ENCODE data around the gene PDGFRB. TPM values are rescaled to one million over a fixed set of nuclear protein-coding genes. Genes with fewer than 3 reads are reported as not detected.
A peak's percentile ranks its signal among the peaks of the same experiment; 100 is the strongest.

PDGFRB gene
- total RNA-seq, 5 donors from 2014 or later (not counting 1 experiment from before 2014, with no cell fraction given) = 0.32 to 3.6 (median 1.6) TPM

GRCh38 chr5:150073086-150073625 lies 82.5 kb downstream of the PDGFRB start:
- no peaks in the 10 kb centered on the region for H3K9me3 Mint-ChIP-seq
- Histone ChIP-seq H3K36me3 (ENCODE audit: control insufficient read depth in 2 of 2, extremely low read depth in 1 of 2, insufficient read depth in 1 of 2, low read length in 1 of 2) (no peaks in the 10 kb centered on the region), H3K4me1 (ENCODE audit: control insufficient read depth in 1 of 2, extremely low read depth in 1 of 2, insufficient read depth in 2 of 2, low read length in 2 of 2) (no peaks in the 10 kb centered on the region), H3K9me3 (no peaks in the 10 kb centered on the region), H3K4me3 (ENCODE audit: control insufficient read depth in 1 of 2, extremely low read depth in 1 of 2, low read length in 1 of 2) (no peak overlapping the region), H3K27me3 (replicated peaks in 1 of 2; ENCODE audit: control insufficient read depth in 2 of 2, extremely low read depth in 1 of 2, insufficient read depth in 2 of 2, low read length in 1 of 2) (peaks cover 0 to 16% of the 10 kb centered on the region in 2 experiments), H3K27ac (ENCODE audit: low read length) (no peak overlapping the region)
- 90% methylated on average over 5 of the region's 5 CpGs for WGBS (ENCODE audit: insufficient coverage)
- H3K27ac Mint-ChIP-seq = no peak overlapping the region
- ChIA-PET POLR2A (no interaction called here), CTCF (interaction anchor here in 1 of 2 donors (0.6 kb wide), 1 partner anchor 22 kb away, joined by 3 read pairs; no protein-coding TSS in a partner anchor)
- DNase-seq = peak in 1 of 35 experiments; percentile 3
- H3K4me1 Mint-ChIP-seq = no peaks in the 10 kb centered on the region
- no peak for ATAC-seq (replicated peaks in 1 of 4)
- H3K4me3 Mint-ChIP-seq = no peak overlapping the region
- H3K36me3 Mint-ChIP-seq = no peaks in the 10 kb centered on the region
- no peaks in the 10 kb centered on the region for H3K27me3 Mint-ChIP-seq

- H3K27ac Mint-ChIP-seq = no peak overlapping the region
- POLR2A ChIA-PET = no interaction called here
- Histone ChIP-seq H3K27ac (ENCODE audit: low read length) (no peak overlapping the region), H3K36me3 (ENCODE audit: control insufficient read depth in 2 of 2, extremely low read depth in 1 of 2, insufficient read depth in 1 of 2, low read length in 1 of 2) (no peaks in the 10 kb centered on the region), H3K4me1 (ENCODE audit: control insufficient read depth in 1 of 2, extremely low read depth in 1 of 2, insufficient read depth in 2 of 2, low read length in 2 of 2) (peaks cover 0 to 5% of the 10 kb centered on the region in 2 experiments), H3K27me3 (replicated peaks in 1 of 2; ENCODE audit: control insufficient read depth in 2 of 2, extremely low read depth in 1 of 2, insufficient read depth in 2 of 2, low read length in 1 of 2) (peaks cover 0 to 13% of the 10 kb centered on the region in 2 experiments), H3K9me3 (no peaks in the 10 kb centered on the region), H3K4me3 (ENCODE audit: control insufficient read depth in 1 of 2, extremely low read depth in 1 of 2, low read length in 1 of 2) (no peak overlapping the region)
- DNase-seq = no peak
- peaks cover 3 to 6% (median 4%) of the 10 kb centered on the region in 3 donors for H3K4me1 Mint-ChIP-seq
- no CpG with 5 or more reads among the region's 3 CpGs for WGBS (ENCODE audit: insufficient coverage)
- H3K36me3 Mint-ChIP-seq = no peaks in the 10 kb centered on the region
- ATAC-seq (replicated peaks in 1 of 4) = no peak
- no peaks in the 10 kb centered on the region for H3K27me3 Mint-ChIP-seq
- CTCF ChIA-PET = no interaction called here
- H3K9me3 Mint-ChIP-seq = no peaks in the 10 kb centered on the region
- no peak overlapping the region for H3K4me3 Mint-ChIP-seq
Observed at GRCh38 chr5:150070821-150071220, 84.8 kb downstream of the PDGFRB start.

- DNase-seq (no peak), ATAC-seq (replicated peaks in 1 of 4) (peak in 1 of 4 experiments; percentile 13)
- no peaks in the 10 kb centered on the region for H3K9me3 ChIP-seq
- Mint-ChIP-seq H3K27me3 (no peaks in the 10 kb centered on the region), H3K27ac (no peak overlapping the region), H3K9me3 (no peaks in the 10 kb centered on the region), H3K4me1 (peaks cover 3 to 6% (median 4%) of the 10 kb centered on the region in 3 donors), H3K36me3 (no peaks in the 10 kb centered on the region), H3K4me3 (no peak overlapping the region)
- ChIA-PET CTCF (interaction anchor here in 1 of 2 donors (0.5 kb wide), 1 partner anchor 59 kb away, joined by 3 read pairs; no protein-coding TSS in a partner anchor), POLR2A (no interaction called here)
- 95% methylated on average over 16 of the region's 25 CpGs for WGBS (ENCODE audit: insufficient coverage)
- no peaks in the 10 kb centered on the region for H3K36me3 ChIP-seq (ENCODE audit: control insufficient read depth in 2 of 2, extremely low read depth in 1 of 2, insufficient read depth in 1 of 2, low read length in 1 of 2)
- peaks cover 0 to 21% of the 10 kb centered on the region in 2 experiments for H3K27me3 ChIP-seq (replicated peaks in 1 of 2; ENCODE audit: control insufficient read depth in 2 of 2, extremely low read depth in 1 of 2, insufficient read depth in 2 of 2, low read length in 1 of 2)
- H3K4me3 ChIP-seq (ENCODE audit: control insufficient read depth in 1 of 2, extremely low read depth in 1 of 2, low read length in 1 of 2) = no peak overlapping the region
- peaks cover 0 to 5% of the 10 kb centered on the region in 2 experiments for H3K4me1 ChIP-seq (ENCODE audit: control insufficient read depth in 1 of 2, extremely low read depth in 1 of 2, insufficient read depth in 2 of 2, low read length in 2 of 2)
- no peak overlapping the region for H3K27ac ChIP-seq (ENCODE audit: low read length)
Observed at GRCh38 chr5:150069672-150070627, 85.7 kb downstream of the PDGFRB start.

GRCh38 chr5:150068961-150069645 lies 86.5 kb downstream of the PDGFRB start:
- DNase-seq (no peak), ATAC-seq (replicated peaks in 1 of 4) (no peak)
- POLR2A ChIA-PET = no interaction called here
- Histone ChIP-seq H3K27ac (ENCODE audit: low read length) (no peak overlapping the region), H3K4me3 (ENCODE audit: control insufficient read depth in 1 of 2, extremely low read depth in 1 of 2, low read length in 1 of 2) (no peak overlapping the region), H3K9me3 (no peaks in the 10 kb centered on the region), H3K27me3 (replicated peaks in 1 of 2; ENCODE audit: control insufficient read depth in 2 of 2, extremely low read depth in 1 of 2, insufficient read depth in 2 of 2, low read length in 1 of 2) (peaks cover 0 to 25% of the 10 kb centered on the region in 2 experiments), H3K36me3 (ENCODE audit: control insufficient read depth in 2 of 2, extremely low read depth in 1 of 2, insufficient read depth in 1 of 2, low read length in 1 of 2) (no peaks in the 10 kb centered on the region), H3K4me1 (ENCODE audit: control insufficient read depth in 1 of 2, extremely low read depth in 1 of 2, insufficient read depth in 2 of 2, low read length in 2 of 2) (peaks cover 0 to 5% of the 10 kb centered on the region in 2 experiments)
- H3K9me3 Mint-ChIP-seq = no peaks in the 10 kb centered on the region
- H3K4me1 Mint-ChIP-seq = peaks cover 3 to 6% (median 4%) of the 10 kb centered on the region in 3 donors
- H3K36me3 Mint-ChIP-seq = no peaks in the 10 kb centered on the region
- CTCF ChIA-PET = interaction anchor here in 1 of 2 donors (0.5 kb wide), 1 partner anchor 60 kb away, joined by 3 read pairs; no protein-coding TSS in a partner anchor
- WGBS (ENCODE audit: insufficient coverage) = 89% methylated on average over 6 of the region's 12 CpGs
- H3K27me3 Mint-ChIP-seq = no peaks in the 10 kb centered on the region
- H3K4me3 Mint-ChIP-seq = no peak overlapping the region
- H3K27ac Mint-ChIP-seq = no peak overlapping the region

- H3K4me3 ChIP-seq (ENCODE audit: control insufficient read depth in 1 of 2, extremely low read depth in 1 of 2, low read length in 1 of 2) = no peak overlapping the region
- H3K36me3 ChIP-seq (ENCODE audit: control insufficient read depth in 2 of 2, extremely low read depth in 1 of 2, insufficient read depth in 1 of 2, low read length in 1 of 2) = no peaks in the 10 kb centered on the region
- peaks cover 0 to 25% of the 10 kb centered on the region in 2 experiments for H3K27me3 ChIP-seq (replicated peaks in 1 of 2; ENCODE audit: control insufficient read depth in 2 of 2, extremely low read depth in 1 of 2, insufficient read depth in 2 of 2, low read length in 1 of 2)
- ChIA-PET POLR2A (no interaction called here), CTCF (no interaction called here)
- WGBS (ENCODE audit: insufficient coverage) = 68% methylated on average over 4 of the region's 4 CpGs
- Mint-ChIP-seq H3K27ac (no peak overlapping the region), H3K4me1 (peaks cover 3 to 6% (median 4%) of the 10 kb centered on the region in 3 donors), H3K4me3 (no peak overlapping the region), H3K9me3 (no peaks in the 10 kb centered on the region), H3K36me3 (no peaks in the 10 kb centered on the region), H3K27me3 (peaks cover 0 to under 1% of the 10 kb centered on the region in 2 donors)
- peaks cover 0 to 5% of the 10 kb centered on the region in 2 experiments for H3K4me1 ChIP-seq (ENCODE audit: control insufficient read depth in 1 of 2, extremely low read depth in 1 of 2, insufficient read depth in 2 of 2, low read length in 2 of 2)
- H3K27ac ChIP-seq (ENCODE audit: low read length) = no peak overlapping the region
- ATAC-seq (replicated peaks in 1 of 4) = no peak
- H3K9me3 ChIP-seq = no peaks in the 10 kb centered on the region
- DNase-seq = no peak
Observed at GRCh38 chr5:150068472-150068871, 87.2 kb downstream of the PDGFRB start.

GRCh38 chr5:150068071-150068470 lies 87.6 kb downstream of the PDGFRB start:
- ChIA-PET CTCF (no interaction called here), POLR2A (no interaction called here)

More at GRCh38 chr5:150068071-150068470, 87.6 kb downstream of the PDGFRB start:
- Mint-ChIP-seq H3K4me3 (no peak overlapping the region), H3K27me3 (peaks cover 0 to 4% of the 10 kb centered on the region in 2 donors), H3K4me1 (peaks cover 3 to 6% (median 4%) of the 10 kb centered on the region in 3 donors), H3K9me3 (no peaks in the 10 kb centered on the region), H3K27ac (no peak overlapping the region), H3K36me3 (no peaks in the 10 kb centered on the region)
- no peak overlapping the region for H3K27ac ChIP-seq (ENCODE audit: low read length)
- no peak overlapping the region for H3K4me3 ChIP-seq (ENCODE audit: control insufficient read depth in 1 of 2, extremely low read depth in 1 of 2, low read length in 1 of 2)
- H3K4me1 ChIP-seq (ENCODE audit: control insufficient read depth in 1 of 2, extremely low read depth in 1 of 2, insufficient read depth in 2 of 2, low read length in 2 of 2) = peaks cover 0 to 5% of the 10 kb centered on the region in 2 experiments
- DNase-seq (no peak), ATAC-seq (replicated peaks in 1 of 4) (no peak)
- no peaks in the 10 kb centered on the region for H3K36me3 ChIP-seq (ENCODE audit: control insufficient read depth in 2 of 2, extremely low read depth in 1 of 2, insufficient read depth in 1 of 2, low read length in 1 of 2)
- WGBS (ENCODE audit: insufficient coverage) = 80% methylated on average over 2 of the region's 6 CpGs
- no peaks in the 10 kb centered on the region for H3K9me3 ChIP-seq
- H3K27me3 ChIP-seq (replicated peaks in 1 of 2; ENCODE audit: control insufficient read depth in 2 of 2, extremely low read depth in 1 of 2, insufficient read depth in 2 of 2, low read length in 1 of 2) = peaks cover 0 to 24% of the 10 kb centered on the region in 2 experiments
